Measurements from ENCODE around the gene BNIP3.
A peak's percentile ranks its signal among the peaks of the same experiment; 100 is the strongest.
"Not testable (repeated sequence)": the region's sequence is repeated elsewhere in the genome, so short reads cannot be mapped to it uniquely, and the experiment has no call there.

The BNIP3 gene

GRCh38 chr10:131960631-131961046, 21.1 kb downstream of the BNIP3 start:
- H3K4me1 ChIP-seq = peaks cover 39 to 57% (median 54%) of the 10 kb centered on the region in 10 experiments
- H3K9ac ChIP-seq = peak overlapping the region in 3 of 11 experiments; percentile 58 to 71 (median 60); a peak in 4 of 22 replicates
- no peaks in the 10 kb centered on the region for H3K27me3 ChIP-seq
- peaks cover 5 to 84% (median 32%) of the 10 kb centered on the region in 11 experiments; a peak in 19 of 22 replicates for H4K20me1 ChIP-seq
- H3K27ac ChIP-seq = 0 out of 22 replicates have a peak overlapping the region, but pooled peaks of 2 of the 11 experiments have one; percentile 56 to 65
- H3K4me2 ChIP-seq = peak overlapping the region; percentile 63 to 89 (median 80); a peak in 17 of 22 replicates
- H3K36me3 ChIP-seq = peaks cover 31 to 60% (median 47%) of the 10 kb centered on the region in 11 experiments
- no peaks in the 10 kb centered on the region for H3K9me3 ChIP-seq (replicated peaks in 1 of 11)
- no peak for TF ChIP-seq Cebpa-rat (IDR thresholded peaks at IDR 0.05)
- H3K4me3 ChIP-seq = no peak overlapping the region; a peak in 1 of 20 replicates

GRCh38 chr10:131959841-131960240, 21.9 kb downstream of the BNIP3 start:
- Histone ChIP-seq H3K4me1 (peaks cover 31 to 49% (median 46%) of the 10 kb centered on the region in 10 experiments), H3K9ac (no peak overlapping the region), H4K20me1 (peaks cover 5 to 80% (median 30%) of the 10 kb centered on the region in 11 experiments; a peak in 19 of 22 replicates), H3K9me3 (replicated peaks in 1 of 11) (no peaks in the 10 kb centered on the region), H3K4me3 (no peak overlapping the region), H3K4me2 (no peak overlapping the region), H3K27ac (no peak overlapping the region), H3K27me3 (no peaks in the 10 kb centered on the region), H3K36me3 (peaks cover 37 to 65% (median 52%) of the 10 kb centered on the region in 11 experiments)
- TF ChIP-seq Cebpa-rat (IDR thresholded peaks at IDR 0.05) = no peak

- H3K27me3 ChIP-seq = no peaks in the 10 kb centered on the region
- peaks cover 0 to 5% (median 0%) of the 10 kb centered on the region in 11 experiments; a peak in 2 of 22 replicates for H3K9me3 ChIP-seq (replicated peaks in 1 of 11)
- H3K4me3 ChIP-seq = no peak overlapping the region
- H3K36me3 ChIP-seq = peaks cover 60 to 97% (median 82%) of the 10 kb centered on the region in 11 experiments
- H3K4me1 ChIP-seq = peaks cover 4 to 9% (median 5%) of the 10 kb centered on the region in 10 experiments; a peak in 19 of 20 replicates
- no peak overlapping the region for H3K9ac ChIP-seq
- TF ChIP-seq Cebpa-rat (IDR thresholded peaks at IDR 0.05) = no peak
- no peak overlapping the region for H3K27ac ChIP-seq
- no peak overlapping the region for H3K4me2 ChIP-seq
- H4K20me1 ChIP-seq = peaks cover 5 to 88% (median 37%) of the 10 kb centered on the region in 11 experiments; a peak in 21 of 22 replicates
Observed at GRCh38 chr10:131955591-131956340, 26.0 kb downstream of the BNIP3 start.

- peaks cover 3 to 84% (median 27%) of the 10 kb centered on the region in 11 experiments; a peak in 20 of 22 replicates for H4K20me1 ChIP-seq
- no peak overlapping the region for H3K4me3 ChIP-seq
- H3K36me3 ChIP-seq = peaks cover 70 to 97% (median 83%) of the 10 kb centered on the region in 11 experiments
Observed at GRCh38 chr10:131954356-131954965, 27.3 kb downstream of the BNIP3 start.

GRCh38 chr10:131949908-131950307, 31.8 kb downstream of the BNIP3 start:
- not testable (repeated sequence) for H3K4me3 ChIP-seq; H3K9ac ChIP-seq; H3K9me3 ChIP-seq (replicated peaks in 1 of 11); H3K27ac ChIP-seq; H3K4me2 ChIP-seq; H3K27me3 ChIP-seq
- peaks cover 84 to 98% (median 90%) of the 10 kb centered on the region in 11 experiments for H3K36me3 ChIP-seq
- H4K20me1 ChIP-seq = peaks cover 3 to 90% (median 44%) of the 10 kb centered on the region in 11 experiments; a peak in 18 of 22 replicates
- peaks cover 0 to 21% (median 10%) of the 10 kb centered on the region in 10 experiments; a peak in 13 of 20 replicates for H3K4me1 ChIP-seq

More at GRCh38 chr10:131954356-131954965, 27.3 kb downstream of the BNIP3 start:
- no peak for TF ChIP-seq Cebpa-rat (IDR thresholded peaks at IDR 0.05)
- no peak overlapping the region for H3K4me2 ChIP-seq
- no peaks in the 10 kb centered on the region for H3K4me1 ChIP-seq
- no peak overlapping the region for H3K9ac ChIP-seq
- H3K27ac ChIP-seq = no peak overlapping the region
- peaks cover 0 to 5% (median 0%) of the 10 kb centered on the region in 11 experiments; a peak in 2 of 22 replicates for H3K9me3 ChIP-seq (replicated peaks in 1 of 11)
- H3K27me3 ChIP-seq = no peaks in the 10 kb centered on the region

- Histone ChIP-seq H3K27me3 (no peaks in the 10 kb centered on the region), H3K9ac (no peak overlapping the region), H3K36me3 (peaks cover 84 to 98% (median 90%) of the 10 kb centered on the region in 11 experiments), H3K4me1 (peaks cover 0 to 21% (median 10%) of the 10 kb centered on the region in 10 experiments; a peak in 13 of 20 replicates), H3K4me2 (no peak overlapping the region), H3K27ac (no peak overlapping the region), H4K20me1 (peaks cover 3 to 90% (median 43%) of the 10 kb centered on the region in 11 experiments; a peak in 18 of 22 replicates), H3K9me3 (replicated peaks in 1 of 11) (peaks cover 0 to 5% (median 0%) of the 10 kb centered on the region in 11 experiments; a peak in 2 of 22 replicates), H3K4me3 (no peak overlapping the region)
- no peak for TF ChIP-seq Cebpa-rat (IDR thresholded peaks at IDR 0.05)
Observed at GRCh38 chr10:131949041-131949862, 32.5 kb downstream of the BNIP3 start.

GRCh38 chr10:131948501-131948900, 33.2 kb downstream of the BNIP3 start:
- no peak overlapping the region for H3K9ac ChIP-seq
- peaks cover 0 to 5% (median 0%) of the 10 kb centered on the region in 11 experiments; a peak in 2 of 22 replicates for H3K9me3 ChIP-seq (replicated peaks in 1 of 11)
- H3K4me2 ChIP-seq = peak overlapping the region in 1 of 11 experiments; percentile 34; a peak in 2 of 22 replicates
- H3K27ac ChIP-seq = no peak overlapping the region
- H3K4me3 ChIP-seq = no peak overlapping the region
- H3K36me3 ChIP-seq = peaks cover 84 to 98% (median 90%) of the 10 kb centered on the region in 11 experiments
- peaks cover 1 to 90% (median 42%) of the 10 kb centered on the region in 11 experiments; a peak in 17 of 22 replicates for H4K20me1 ChIP-seq
- peaks cover 0 to 21% (median 10%) of the 10 kb centered on the region in 10 experiments; a peak in 13 of 20 replicates for H3K4me1 ChIP-seq
- no peak for TF ChIP-seq Cebpa-rat (IDR thresholded peaks at IDR 0.05)
- no peaks in the 10 kb centered on the region for H3K27me3 ChIP-seq
